Prostate gland (tissue), 2 donors: Measurements from ENCODE around the gene AP3D1. TPM values are rescaled to one million over a fixed set of nuclear protein-coding genes. Genes with fewer than 3 reads are reported as not detected.

Experiments used
- DNase-seq: peaks from one replicate; pipeline ENCODE4 v3.0.0-alpha.2; 2019; ENCODE audit warnings: low spot score
- H3K27ac ChIP-seq, 2 donors: fragments of 200-600 bp; sonication (generic); 2 replicates each; pipeline ENCODE4 v1.5.1; 2017 to 2019
- H3K27me3 ChIP-seq: fragments of 200-600 bp; sonication (generic); replicated peaks from 2 replicates; pipeline ENCODE4 v1.5.1; 2019; ENCODE audit not compliant: insufficient read depth
- H3K36me3 ChIP-seq, 2 donors: fragments of 200-600 bp; sonication (generic); 1 replicate in 1 of 2; 2 replicates in 1 of 2; pipeline versions ENCODE4 v1.5.1 to v1.8.1; 2017 to 2019
- H3K4me1 ChIP-seq: fragments of 200-600 bp; sonication (generic); replicated peaks from 2 replicates; pipeline ENCODE4 v1.5.1; 2019
- H3K4me3 ChIP-seq, 2 donors: fragments of 200-600 bp; sonication (generic); 2 replicates each; pipeline ENCODE4 v1.5.1; 2017 to 2019
- H3K9me3 ChIP-seq: fragments of 200-600 bp; sonication (generic); 2 replicates; pipeline ENCODE4 v1.5.1; 2017
- CTCF ChIP-seq, 4 experiments: fragments of 200-600 bp in 2 of 4; fragments of 450-650 bp in 2 of 4; sonication (generic) in 2 of 4; IDR thresholded peaks; 1 replicate in 3 of 4; 2 replicates in 1 of 4; pipeline ENCODE4 v1.5.1; 2016 to 2019; ENCODE audit warnings: antibody characterized with exemption in 4 of 4, mild to moderate bottlenecking in 2 of 4, moderate library complexity in 2 of 4
- POLR2A ChIP-seq: fragments of 450-650 bp; IDR thresholded peaks from one replicate; pipeline ENCODE4 v1.6.1; 2016; ENCODE audit warnings: antibody characterized with exemption, mild to moderate bottlenecking
- POLR2AphosphoS5 ChIP-seq: sonication (generic); formaldehyde crosslinking; IDR thresholded peaks from one replicate; pipeline ENCODE4 v1.6.1; 2017; ENCODE audit warnings: antibody characterized with exemption
- WGBS: methylation state at CpG from one replicate; pipeline ENCODE4 v1.1.5; 2018; 5-methylcytosine and 5-hydroxymethylcytosine counted together
- intact Hi-C: fragments of 100-400 bp; cut with DNase I; formaldehyde crosslinking; loops from one replicate; pipeline ENCODE4 v1.14.2; 2022
- total RNA-seq, 2 donors: library from RNA; depleted of rRNA; stranded (reverse); fragments of >200 nt; gene quantifications; one replicate each; pipeline ENCODE4 v1.1.0, GENCODE V29; 2016

AP3D1 gene
- total RNA-seq, 2 donors from 2014 or later = 115 to 178 TPM

- intact Hi-C loops = no loop called here
- Histone ChIP-seq H3K27ac (no peak overlapping the region), H3K4me1 (no peaks in the 10 kb centered on the region), H3K4me3 (no peak overlapping the region), H3K36me3 (peaks cover 6 to 30% of the 10 kb centered on the region in 2 donors), H3K27me3 (no peaks in the 10 kb centered on the region), H3K9me3 (no peaks in the 10 kb centered on the region)
- no peak for DNase-seq
- WGBS = 96% methylated on average over 17 of the region's 17 CpGs
- TF ChIP-seq CTCF (IDR thresholded peaks at IDR 0.05) = no peak
Observed at GRCh38 chr19:2192862-2193261, 41.5 kb upstream of the AP3D1 start.

GRCh38 chr19:2191456-2192310 lies 40.3 kb upstream of the AP3D1 start:
- Histone ChIP-seq H3K4me3 (no peak overlapping the region), H3K27ac (no peak overlapping the region), H3K4me1 (peaks cover 7% of the 10 kb centered on the region), H3K36me3 (peaks cover 6 to 30% of the 10 kb centered on the region in 2 donors), H3K27me3 (no peaks in the 10 kb centered on the region), H3K9me3 (no peaks in the 10 kb centered on the region)
- TF ChIP-seq CTCF (IDR thresholded peaks at IDR 0.05) (no peak), POLR2AphosphoS5 (no peak), POLR2A (no peak)
- DNase-seq = no peak
- intact Hi-C loops = no loop called here
- WGBS = 86% methylated on average over 32 of the region's 32 CpGs

- Histone ChIP-seq H3K9me3 (no peaks in the 10 kb centered on the region), H3K4me3 (no peak overlapping the region), H3K36me3 (peaks cover 6 to 30% of the 10 kb centered on the region in 2 donors), H3K27ac (no peak overlapping the region), H3K4me1 (peaks cover 13% of the 10 kb centered on the region), H3K27me3 (no peaks in the 10 kb centered on the region)
- no peak for TF ChIP-seq POLR2A
- TF ChIP-seq CTCF (IDR thresholded peaks at IDR 0.05) = no peak
- no peak for TF ChIP-seq POLR2AphosphoS5
- intact Hi-C loops = no loop called here
- 95% methylated on average over 37 of the region's 37 CpGs for WGBS
- DNase-seq = no peak
Observed at GRCh38 chr19:2190848-2191455, 39.6 kb upstream of the AP3D1 start.

GRCh38 chr19:2189880-2190279 lies 38.5 kb upstream of the AP3D1 start:
- no peak overlapping the region for H3K27ac ChIP-seq
- TF ChIP-seq CTCF (IDR thresholded peaks at IDR 0.05) (no peak), POLR2A (no peak), POLR2AphosphoS5 (no peak)
- no peaks in the 10 kb centered on the region for H3K27me3 ChIP-seq
- 53% methylated on average over 15 of the region's 16 CpGs for WGBS
- intact Hi-C loops = loop anchor here (5.0 kb wide), 2 partner anchors 32 to 47 kb away; partner anchors contain the start of genes PLEKHJ1 and SF3A2
- peaks cover 6 to 28% of the 10 kb centered on the region in 2 donors for H3K36me3 ChIP-seq
- no peak overlapping the region for H3K4me3 ChIP-seq
- H3K9me3 ChIP-seq = no peaks in the 10 kb centered on the region
- peaks cover 13% of the 10 kb centered on the region for H3K4me1 ChIP-seq
- no peak for DNase-seq
